IPS-18c (cell line): ENCODE measurements around the gene IL6.
"Not testable (repeated sequence)": the region's sequence is repeated elsewhere in the genome, so short reads cannot be mapped to it uniquely, and the experiment has no call there.

Experiments used
- H3K4me3 ChIP-seq: 2 replicates; pipeline ENCODE4 v1.7.0; 2013; ENCODE audit warnings: low read depth, mild to moderate bottlenecking, low read length, moderate library complexity; ENCODE audit not compliant: insufficient read depth
- H3K9me3 ChIP-seq: one replicate; pipeline ENCODE4 v1.6.1; 2013; ENCODE audit warnings: mild to moderate bottlenecking, low read length, moderate library complexity; ENCODE audit not compliant: control insufficient read depth, insufficient read depth

IL6 gene

DNA sequence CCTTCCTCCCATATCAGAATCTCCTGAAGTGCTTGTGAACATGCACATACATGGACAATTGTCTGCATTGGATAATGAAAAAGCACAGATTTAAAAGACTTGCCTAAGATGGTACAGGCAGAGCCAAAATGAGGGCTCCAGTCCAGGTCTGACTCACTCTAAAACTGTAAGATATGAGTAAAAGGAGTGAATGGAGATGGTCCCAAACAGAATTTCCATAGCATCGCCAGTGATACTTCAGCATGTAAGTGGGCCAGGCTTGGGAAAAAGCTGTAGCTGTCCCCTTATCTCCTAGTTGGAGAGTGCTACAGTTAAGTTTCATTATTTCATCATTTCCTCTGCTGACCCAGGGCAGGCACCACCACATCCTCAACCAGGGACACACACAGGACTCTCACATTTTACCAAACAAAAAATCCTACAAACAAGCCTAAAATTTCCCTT lies 26.4 kb upstream of the IL6 start:
- Histone ChIP-seq H3K9me3 (no peaks in the 10 kb centered on the region), H3K4me3 (no peak overlapping the region)

DNA sequence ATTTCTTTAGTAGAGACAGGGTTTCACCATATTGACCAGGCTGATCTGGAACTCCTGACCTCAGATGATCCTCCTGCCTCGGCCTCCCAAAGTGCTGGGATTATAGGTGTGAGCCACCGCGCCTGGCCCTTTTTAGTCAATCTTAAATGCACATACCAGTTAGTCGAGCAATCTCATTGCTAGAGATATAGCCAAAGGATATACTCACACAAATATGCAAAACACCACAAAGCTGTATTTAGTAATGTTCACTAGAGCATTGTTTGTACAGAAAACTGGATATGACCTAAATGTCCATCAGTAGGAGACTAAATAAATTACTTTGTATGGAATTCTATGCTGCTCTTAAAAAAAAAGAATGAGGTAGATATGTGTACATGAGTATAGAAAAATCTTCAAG lies 24.5 kb upstream of the IL6 start:
- no peaks in the 10 kb centered on the region for H3K9me3 ChIP-seq
- no peak overlapping the region for H3K4me3 ChIP-seq

DNA sequence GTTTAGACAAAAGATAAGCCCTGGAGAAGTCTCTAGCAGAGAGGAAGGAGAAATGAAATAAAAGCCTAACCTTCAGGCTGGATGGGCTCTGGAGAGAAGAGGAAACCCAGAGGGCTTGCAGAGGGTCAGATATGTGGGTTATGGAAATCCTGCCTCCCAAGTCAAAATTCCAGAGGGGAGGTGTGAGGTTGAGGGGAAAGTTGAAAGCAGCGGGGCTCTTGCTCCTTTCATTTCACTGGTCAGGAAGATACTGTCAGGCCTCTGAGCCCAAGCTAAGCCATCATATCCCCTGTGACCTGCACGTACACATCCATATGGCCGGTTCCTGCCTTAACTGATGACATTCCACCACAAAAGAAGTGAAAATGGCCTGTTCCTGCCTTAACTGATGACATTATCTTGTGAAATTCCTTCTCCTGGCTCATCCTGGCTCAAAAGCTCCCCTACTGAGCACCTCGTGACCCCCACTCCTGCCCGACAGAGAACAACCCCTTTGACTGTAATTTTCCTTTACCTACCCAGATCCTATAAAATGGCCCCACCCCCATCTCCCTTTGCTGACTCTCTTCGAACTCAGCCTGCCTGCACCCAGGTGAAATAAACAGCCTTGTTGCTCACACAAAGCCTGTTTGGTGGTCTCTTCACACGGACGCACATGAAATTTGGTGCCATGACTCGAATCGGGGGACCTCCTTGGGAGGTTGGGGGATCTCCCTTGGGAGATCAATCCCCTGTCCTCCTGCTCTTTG lies 23.7 kb upstream of the IL6 start:
- H3K9me3 ChIP-seq, H3K4me3 ChIP-seq: not testable (repeated sequence)

DNA sequence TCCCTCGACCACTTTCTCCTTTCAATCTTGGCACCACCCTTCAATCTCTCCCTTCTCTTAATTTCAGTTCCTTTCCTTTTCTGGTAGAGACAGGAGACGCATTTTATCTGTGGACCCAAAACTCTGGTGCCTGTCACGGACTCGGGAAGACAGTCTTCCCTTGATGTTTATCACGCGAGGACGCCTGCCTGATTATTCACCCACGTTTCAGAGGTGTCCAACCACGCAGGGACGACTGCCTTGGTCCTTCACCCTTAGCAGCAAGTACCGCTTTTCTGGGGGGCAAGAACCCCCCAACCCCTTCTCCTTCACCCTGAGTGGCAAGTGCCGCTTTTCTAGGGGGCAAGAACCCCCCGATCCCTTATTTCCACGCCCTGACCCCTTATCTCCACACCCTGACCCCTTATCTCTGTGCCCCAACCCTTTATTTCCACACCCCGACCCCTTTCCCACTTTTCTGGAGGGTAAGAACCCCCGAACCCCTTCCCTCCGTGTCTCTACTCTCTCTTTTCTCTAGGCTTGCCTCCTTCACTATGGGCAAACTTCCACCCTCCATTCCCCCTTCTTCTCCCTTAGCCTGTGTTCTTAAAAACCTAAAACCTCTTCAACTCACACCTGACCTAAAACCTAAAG lies 22.9 kb upstream of the IL6 start:
- not testable (repeated sequence) for H3K9me3 ChIP-seq, H3K4me3 ChIP-seq

DNA sequence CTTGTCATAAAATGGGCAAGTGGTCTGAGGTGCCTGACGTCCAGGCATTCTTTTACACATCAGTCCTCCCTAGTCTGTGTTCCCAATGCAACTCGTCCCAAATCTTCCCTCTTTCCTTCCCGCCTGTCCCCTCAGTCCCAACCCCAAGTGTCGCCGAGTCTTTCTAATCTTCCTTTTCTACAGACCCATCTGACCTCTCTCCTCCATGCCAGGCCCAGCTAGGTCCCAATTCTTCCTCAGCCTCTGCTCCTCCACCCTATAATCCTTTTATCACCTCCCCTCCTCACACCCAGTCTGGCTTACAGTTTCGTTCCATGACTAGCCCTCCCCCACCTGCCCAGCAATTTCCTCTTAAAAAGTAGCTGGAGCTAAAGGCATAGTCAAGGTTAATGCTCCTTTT lies 22.3 kb upstream of the IL6 start:
- not testable (repeated sequence) for H3K9me3 ChIP-seq, H3K4me3 ChIP-seq

DNA sequence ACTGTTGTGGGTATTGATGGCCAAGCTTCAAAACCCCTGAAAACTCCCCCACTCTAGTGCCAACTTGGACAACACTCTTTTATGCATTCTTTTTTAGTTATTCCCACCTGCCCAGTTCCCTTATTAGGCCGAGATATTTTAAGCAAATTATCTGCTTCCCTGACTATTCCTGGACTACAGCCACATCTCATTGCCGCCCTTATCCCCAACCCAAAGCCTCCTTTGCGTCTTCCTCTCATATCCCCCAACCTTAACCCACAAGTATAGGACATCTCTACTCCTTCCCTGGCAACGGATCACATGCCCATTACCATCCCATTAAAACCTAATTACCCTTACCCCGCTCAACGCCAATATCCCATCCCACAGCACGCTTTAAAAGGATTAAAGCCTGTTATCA lies 21.1 kb upstream of the IL6 start:
- not testable (repeated sequence) for H3K4me3 ChIP-seq, H3K9me3 ChIP-seq

DNA sequence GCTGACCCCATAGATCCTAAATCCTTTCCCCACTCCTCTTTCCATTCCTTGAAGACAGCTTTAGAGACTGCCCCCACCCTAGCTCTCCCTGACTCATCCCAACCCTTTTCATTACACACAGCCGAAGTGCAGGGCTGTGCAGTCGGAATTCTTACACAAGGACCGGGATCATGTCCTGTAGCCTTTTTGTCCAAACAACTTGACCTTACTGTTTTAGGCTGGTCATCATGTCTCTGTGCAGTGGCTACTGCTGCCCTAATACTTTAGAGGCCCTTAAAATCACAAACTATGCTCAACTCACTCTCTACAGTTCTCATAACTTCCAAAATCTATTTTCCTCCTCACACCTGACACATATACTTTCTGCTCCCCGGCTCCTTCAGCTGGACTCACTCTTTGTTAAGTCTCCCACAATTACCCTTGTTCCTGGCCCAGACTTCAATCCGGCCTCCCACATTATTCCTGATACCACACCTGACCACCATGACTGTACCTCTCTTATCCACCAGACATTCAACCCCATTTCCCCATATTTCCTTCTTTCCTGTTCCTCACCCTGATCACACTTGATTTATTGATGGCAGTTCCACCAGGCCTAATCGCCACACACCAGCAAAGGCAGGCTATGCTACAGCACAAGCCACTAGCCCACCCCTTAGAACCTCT lies 19.8 kb upstream of the IL6 start:
- H3K4me3 ChIP-seq, H3K9me3 ChIP-seq: not testable (repeated sequence)

DNA sequence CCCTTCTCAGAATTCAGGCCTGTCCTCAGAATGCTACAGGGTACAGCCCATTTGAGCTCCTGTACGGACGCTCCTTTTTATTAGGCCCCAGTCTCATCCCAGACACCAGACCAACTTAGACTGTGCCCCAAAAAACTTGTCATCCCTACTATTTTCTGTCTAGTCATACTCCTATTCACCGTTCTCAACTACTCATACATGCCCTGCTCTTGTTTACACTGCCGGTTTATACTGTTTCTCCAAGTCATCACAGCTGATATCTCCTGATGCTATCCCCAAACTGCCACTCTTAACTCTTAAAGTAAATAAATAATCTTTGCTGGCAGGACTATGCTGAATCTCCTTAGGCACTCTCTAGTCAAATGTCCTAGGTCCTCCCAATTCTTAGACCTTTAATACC lies 18.8 kb upstream of the IL6 start:
- not testable (repeated sequence) for H3K4me3 ChIP-seq, H3K9me3 ChIP-seq

DNA sequence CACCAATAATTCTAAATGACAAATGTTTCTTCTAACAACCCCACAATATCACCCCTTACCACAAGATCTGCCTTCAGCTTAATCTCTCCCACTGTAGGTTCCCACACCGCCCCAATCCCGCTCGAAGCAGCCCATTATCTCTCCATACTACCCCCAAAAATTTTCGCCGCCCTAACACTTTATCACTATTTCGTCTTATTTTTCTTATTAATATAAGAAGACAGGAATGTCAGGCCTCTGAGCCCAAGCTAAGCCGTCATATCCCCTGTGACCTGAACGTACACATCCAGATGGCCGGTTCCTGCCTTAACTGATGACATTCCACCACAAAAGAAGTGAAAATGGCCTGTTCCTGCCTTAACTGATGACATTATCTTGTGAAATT lies 18.3 kb upstream of the IL6 start:
- H3K4me3 ChIP-seq, H3K9me3 ChIP-seq: not testable (repeated sequence)

DNA sequence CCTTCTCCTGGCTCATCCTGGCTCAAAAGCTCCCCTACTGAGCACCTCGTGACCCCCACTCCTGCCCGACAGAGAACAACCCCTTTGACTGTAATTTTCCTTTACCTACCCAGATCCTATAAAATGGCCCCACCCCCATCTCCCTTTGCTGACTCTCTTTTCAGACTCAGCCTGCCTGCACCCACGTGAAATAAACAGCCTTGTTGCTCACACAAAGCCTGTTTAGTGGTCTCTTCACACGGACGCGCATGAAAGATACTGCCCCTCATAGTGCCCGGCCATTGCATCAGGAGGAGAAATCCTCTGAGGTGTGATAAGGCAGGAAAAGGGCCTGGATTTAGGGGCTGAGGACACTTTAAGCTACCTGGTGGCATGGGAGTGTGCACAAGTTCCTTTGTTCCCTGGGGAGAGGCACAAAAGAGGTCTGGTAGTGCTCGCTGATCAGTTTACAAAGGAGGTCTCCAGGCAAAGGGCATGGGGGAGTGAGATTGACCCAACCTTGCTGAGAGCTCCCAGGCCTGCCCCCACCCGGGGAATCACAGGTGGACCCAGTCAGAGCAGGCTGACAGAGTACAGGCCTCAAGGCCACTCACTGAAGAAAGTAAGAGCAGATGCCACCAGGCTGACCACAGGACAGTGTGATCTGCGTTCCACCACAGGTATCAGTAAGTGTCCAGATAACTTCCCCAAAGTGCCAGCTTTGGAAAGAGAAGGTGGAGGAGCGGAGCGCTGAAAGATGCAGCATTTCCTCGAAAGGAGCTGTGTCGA lies 17.8 kb upstream of the IL6 start:
- H3K4me3 ChIP-seq, H3K9me3 ChIP-seq: not testable (repeated sequence)

DNA sequence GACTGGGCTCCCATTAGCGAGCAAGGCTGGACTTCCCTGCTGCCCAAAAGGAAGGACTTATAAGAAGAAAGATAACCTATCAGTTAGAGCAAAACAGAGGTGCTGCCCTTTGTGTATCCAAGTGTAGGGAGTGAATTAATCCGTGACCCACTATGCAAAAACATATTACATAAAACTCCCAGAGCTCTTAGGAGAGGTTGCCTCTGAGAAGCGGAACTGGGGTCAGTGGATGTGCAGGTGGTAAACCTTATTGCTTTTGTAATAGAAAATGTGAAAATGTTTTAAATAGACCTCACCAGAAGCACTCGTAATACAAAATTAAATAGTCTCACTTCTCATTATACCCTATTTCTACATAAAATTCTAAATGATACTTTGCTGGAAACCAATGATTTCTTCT lies 17.1 kb upstream of the IL6 start:
- no peaks in the 10 kb centered on the region for H3K9me3 ChIP-seq

DNA sequence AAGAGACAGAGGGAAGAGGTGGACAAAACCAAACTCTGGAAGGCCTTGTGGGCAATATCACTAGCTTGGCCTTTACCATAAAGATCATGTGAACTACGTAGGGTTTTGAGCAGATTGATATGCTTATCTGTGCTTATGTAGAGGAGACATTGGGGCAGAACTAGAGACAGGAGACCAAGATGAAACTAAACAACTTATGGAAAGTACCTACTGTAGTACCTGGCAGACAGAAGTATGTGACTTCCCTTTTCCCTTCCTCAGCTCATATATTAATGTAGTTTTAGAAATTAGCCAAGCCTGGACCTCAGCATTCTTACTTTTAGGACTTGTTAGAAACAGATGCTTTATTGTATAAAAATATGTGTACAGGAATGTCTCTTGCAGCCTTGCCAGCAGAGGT lies 14.0 kb upstream of the IL6 start:
- no peak overlapping the region for H3K4me3 ChIP-seq
- H3K9me3 ChIP-seq: no peaks in the 10 kb centered on the region

More for the DNA sequence above, 17.1 kb upstream of the IL6 start:
- no peak overlapping the region for H3K4me3 ChIP-seq

DNA sequence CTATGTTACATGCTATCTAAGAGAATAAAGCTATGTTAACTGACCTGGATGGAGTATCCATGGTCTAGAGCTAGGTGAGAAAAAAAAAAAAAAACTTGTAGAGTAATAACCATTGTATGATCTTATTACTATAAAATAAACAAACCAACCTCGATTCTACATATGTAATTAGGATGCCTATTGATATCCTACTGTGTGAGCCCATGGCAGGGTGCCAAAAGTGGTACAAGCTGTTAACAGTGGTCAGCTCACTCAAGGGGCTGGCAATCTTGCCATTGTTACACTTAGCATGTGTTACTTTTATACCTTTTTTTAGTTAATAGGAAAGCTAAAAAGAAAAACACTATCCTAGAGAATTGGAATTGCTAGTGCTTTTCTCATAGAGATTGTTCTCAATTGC lies 13.5 kb upstream of the IL6 start:
- Histone ChIP-seq H3K4me3 (no peak overlapping the region), H3K9me3 (no peaks in the 10 kb centered on the region)

DNA sequence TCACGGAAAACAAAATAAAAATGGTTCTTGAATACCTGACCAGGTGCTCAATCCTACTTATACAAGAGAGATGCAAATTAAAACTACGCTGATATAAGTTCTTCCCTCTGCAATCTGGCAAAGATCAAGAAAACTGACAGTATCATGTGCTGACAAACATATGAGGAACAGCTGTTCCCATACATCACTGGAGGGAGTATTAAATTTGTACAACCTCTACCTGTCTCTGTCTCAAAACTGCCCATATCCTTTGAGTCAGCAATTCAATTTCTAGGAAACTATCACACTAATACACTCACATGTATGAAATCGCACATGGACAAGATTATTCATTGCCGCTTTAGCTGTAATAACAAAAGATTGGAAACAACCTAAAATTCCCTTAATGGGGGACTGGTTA lies 11.0 kb upstream of the IL6 start:
- Histone ChIP-seq H3K9me3 (no peaks in the 10 kb centered on the region), H3K4me3 (no peak overlapping the region)

DNA sequence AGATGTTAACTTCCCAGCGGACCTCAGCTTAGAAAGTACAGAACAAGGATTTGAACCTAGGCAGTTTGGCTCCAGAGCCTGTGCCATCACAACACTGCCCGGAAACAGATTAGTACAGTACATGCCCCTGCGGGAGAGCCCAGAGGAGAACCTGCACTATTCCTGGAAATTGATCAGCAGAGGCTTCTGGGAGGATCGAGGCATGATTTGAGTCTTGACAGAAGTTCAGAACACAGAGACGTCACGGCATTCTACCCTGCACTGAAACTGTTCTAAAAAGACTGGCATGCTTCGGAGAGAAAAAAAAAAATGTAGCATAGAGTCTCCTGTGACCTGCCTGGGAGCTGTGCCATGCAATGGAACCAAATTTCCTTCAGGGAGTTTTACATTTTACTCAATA lies 9.2 kb upstream of the IL6 start:
- no peak overlapping the region for H3K4me3 ChIP-seq
- no peaks in the 10 kb centered on the region for H3K9me3 ChIP-seq

DNA sequence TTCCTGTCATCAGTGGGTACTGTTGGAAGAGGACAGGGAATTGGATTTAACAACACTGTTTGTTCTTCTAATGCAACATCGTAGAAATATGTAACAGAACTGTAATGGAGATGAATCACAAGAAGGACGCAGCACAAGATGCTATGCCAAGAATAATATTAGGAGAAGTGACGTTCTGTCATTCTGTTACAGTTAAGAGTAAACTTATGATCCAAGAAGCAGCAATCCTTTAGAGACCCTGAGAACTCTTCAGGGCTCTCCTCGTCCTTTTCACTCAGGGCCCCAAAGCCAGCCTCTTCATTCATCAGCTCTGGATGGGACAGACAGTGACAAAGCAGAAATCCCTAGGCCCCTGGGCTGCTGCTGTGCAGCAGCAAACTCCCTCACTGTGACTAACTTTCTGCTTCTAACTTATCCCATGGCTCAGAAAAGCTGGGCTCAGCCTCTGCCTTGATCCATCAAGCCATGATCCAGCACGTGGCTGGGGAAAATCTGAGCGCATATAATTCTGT lies 8.7 kb upstream of the IL6 start:
- H3K4me3 ChIP-seq: no peak overlapping the region
- H3K9me3 ChIP-seq: no peaks in the 10 kb centered on the region

DNA sequence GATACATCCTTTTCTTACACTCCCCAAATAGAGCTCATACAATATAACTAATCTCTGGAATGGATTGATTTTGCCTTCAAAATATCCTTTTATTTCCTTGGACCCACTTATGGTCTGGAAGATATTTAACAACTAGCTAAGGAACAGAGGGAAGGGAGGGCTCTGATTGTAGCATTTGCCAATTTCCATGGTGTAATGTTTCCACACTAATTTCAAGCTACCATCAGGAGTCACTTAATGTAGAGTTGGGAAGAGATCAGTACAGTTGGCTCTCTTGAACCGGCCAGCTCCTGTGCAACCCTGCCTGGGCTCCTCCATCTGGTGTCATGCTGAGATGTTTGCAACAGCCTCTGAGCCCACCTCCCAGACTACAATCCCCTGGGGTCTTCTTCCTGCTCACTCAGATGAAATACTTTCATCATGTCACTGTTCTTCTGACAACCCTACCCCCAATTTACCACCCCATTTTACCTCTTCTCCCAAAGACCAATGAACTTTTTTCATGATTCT lies 8.0 kb upstream of the IL6 start:
- Histone ChIP-seq H3K4me3 (no peak overlapping the region), H3K9me3 (no peaks in the 10 kb centered on the region)
